SK-N-SH (cell line): ENCODE measurements around the gene C4A.
"Not testable (repeated sequence)": the region's sequence is repeated elsewhere in the genome, so short reads cannot be mapped to it uniquely, and the experiment has no call there.

ENCODE experiments used
- CTCF ChIP-seq: fragments of 200-600 bp; sonication (generic); IDR thresholded peaks from 2 replicates; pipeline ENCODE4 v1.6.1; 2017; ENCODE audit warnings: antibody characterized with exemption, mild to moderate bottlenecking, moderate library complexity
- EZH2phosphoT487 ChIP-seq: fragments of 200-600 bp; sonication (generic); IDR thresholded peaks from 2 replicates; pipeline ENCODE4 v1.6.1; 2017; ENCODE audit warnings: low read depth, mixed run types, mild to moderate bottlenecking, antibody characterized with exemption, moderate library complexity, borderline replicate concordance
- FOXM1 ChIP-seq: IDR thresholded peaks from 2 replicates; pipeline ENCODE4 v1.4.0; 2012; ENCODE audit warnings: low read depth, mild to moderate bottlenecking
- IRF3 ChIP-seq: fragments of 150-350 bp; IDR thresholded peaks from 2 replicates; pipeline ENCODE4 v1.6.1; 2016; ENCODE audit warnings: mild to moderate bottlenecking, low read depth, low read length
- MAX ChIP-seq: IDR thresholded peaks from 2 replicates; pipeline ENCODE4 v1.4.0; 2012; ENCODE audit warnings: low read depth
- POLR2AphosphoS5 ChIP-seq: IDR thresholded peaks from 2 replicates; pipeline ENCODE4 v1.6.1; 2012; ENCODE audit warnings: low read depth, low read length
- REST ChIP-seq: IDR thresholded peaks from 2 replicates; pipeline ENCODE4 v1.6.1; 2012; ENCODE audit warnings: mild to moderate bottlenecking, low read depth, low read length, moderate library complexity
- SIN3A ChIP-seq: IDR thresholded peaks from 2 replicates; pipeline ENCODE4 v1.6.1; 2012; ENCODE audit warnings: low read depth, mild to moderate bottlenecking, low read length, moderate library complexity, borderline replicate concordance

GRCh38 chr6:32043589-32044380 lies 61.9 kb downstream of the C4A start:
- not testable (repeated sequence) for TF ChIP-seq REST, POLR2AphosphoS5, CTCF, IRF3, SIN3A, MAX, FOXM1, EZH2phosphoT487
